ENCODE measurements around the gene BMP8B. TPM values are rescaled to one million over a fixed set of nuclear protein-coding genes. Genes with fewer than 3 reads are reported as not detected.

Gene BMP8B
- total RNA-seq, 1 donor from 2014 or later: 1.4 TPM

DNA sequence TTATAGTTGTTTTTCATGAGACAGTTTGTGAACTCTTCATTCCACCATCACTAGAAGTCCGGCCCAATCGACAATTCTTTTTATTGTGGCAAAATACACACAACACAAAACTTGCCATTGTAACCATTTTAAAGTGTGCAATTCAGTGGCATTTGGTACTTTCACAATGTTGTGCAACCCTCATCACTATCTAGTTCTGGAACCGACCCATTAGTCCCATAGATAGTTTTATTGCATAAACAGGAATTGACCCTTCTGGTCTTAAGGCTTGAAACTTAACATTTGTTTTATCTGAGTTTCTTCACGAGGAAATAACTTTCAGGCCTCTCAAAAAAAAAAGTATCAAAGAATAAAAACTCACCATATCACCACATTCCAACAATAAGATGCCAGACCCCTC is 58.8 kb downstream of the BMP8B start:
- no peak overlapping the region for H3K4me3 Mint-ChIP-seq
- no peaks in the 10 kb centered on the region for H3K9me3 Mint-ChIP-seq
- no peaks in the 10 kb centered on the region for H3K36me3 Mint-ChIP-seq (ENCODE audit: low read depth)
- DNase-seq (ENCODE audit: low read depth, low spot score): no peak
- TF ChIP-seq, protein P1, sequence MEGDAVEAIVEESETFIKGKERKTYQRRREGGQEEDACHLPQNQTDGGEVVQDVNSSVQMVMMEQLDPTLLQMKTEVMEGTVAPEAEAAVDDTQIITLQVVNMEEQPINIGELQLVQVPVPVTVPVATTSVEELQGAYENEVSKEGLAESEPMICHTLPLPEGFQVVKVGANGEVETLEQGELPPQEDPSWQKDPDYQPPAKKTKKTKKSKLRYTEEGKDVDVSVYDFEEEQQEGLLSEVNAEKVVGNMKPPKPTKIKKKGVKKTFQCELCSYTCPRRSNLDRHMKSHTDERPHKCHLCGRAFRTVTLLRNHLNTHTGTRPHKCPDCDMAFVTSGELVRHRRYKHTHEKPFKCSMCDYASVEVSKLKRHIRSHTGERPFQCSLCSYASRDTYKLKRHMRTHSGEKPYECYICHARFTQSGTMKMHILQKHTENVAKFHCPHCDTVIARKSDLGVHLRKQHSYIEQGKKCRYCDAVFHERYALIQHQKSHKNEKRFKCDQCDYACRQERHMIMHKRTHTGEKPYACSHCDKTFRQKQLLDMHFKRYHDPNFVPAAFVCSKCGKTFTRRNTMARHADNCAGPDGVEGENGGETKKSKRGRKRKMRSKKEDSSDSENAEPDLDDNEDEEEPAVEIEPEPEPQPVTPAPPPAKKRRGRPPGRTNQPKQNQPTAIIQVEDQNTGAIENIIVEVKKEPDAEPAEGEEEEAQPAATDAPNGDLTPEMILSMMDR (conservative IDR thresholded peaks at IDR 0.05): no peak
- peaks cover 99% of the 10 kb centered on the region for H3K27me3 Mint-ChIP-seq (ENCODE audit: low read depth)
- no peak overlapping the region for H3K27ac Mint-ChIP-seq (ENCODE audit: unreplicated experiment)
- no peaks in the 10 kb centered on the region for H3K4me1 Mint-ChIP-seq

DNA sequence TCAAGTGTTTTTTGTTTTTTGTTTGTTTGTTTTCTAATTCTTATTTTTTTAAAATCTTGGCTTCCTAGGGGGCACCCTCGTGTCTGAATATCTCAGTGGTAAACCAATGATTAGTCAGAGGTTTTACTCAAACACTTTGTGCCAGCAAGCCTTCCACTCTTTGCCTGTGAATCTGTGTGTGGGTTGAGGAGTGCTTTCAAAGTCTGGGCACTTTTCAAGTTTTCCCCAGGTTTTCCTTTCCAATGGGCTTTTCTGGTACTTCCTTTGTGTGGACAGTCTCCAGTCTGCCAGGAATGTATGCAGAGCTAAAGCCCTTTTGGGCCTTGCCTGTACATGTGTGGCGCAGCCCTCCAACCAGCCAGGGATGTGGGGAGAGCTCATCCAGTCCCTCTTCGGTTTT is 59.6 kb downstream of the BMP8B start:
- H3K27me3 Mint-ChIP-seq (ENCODE audit: low read depth): peaks cover 99% of the 10 kb centered on the region
- no peaks in the 10 kb centered on the region for H3K4me1 Mint-ChIP-seq
- no peak overlapping the region for H3K4me3 Mint-ChIP-seq
- TF ChIP-seq, protein P1 (conservative IDR thresholded peaks at IDR 0.05): no peak
- no peaks in the 10 kb centered on the region for H3K9me3 Mint-ChIP-seq
- no peak for DNase-seq (ENCODE audit: low read depth, low spot score)
- no peak overlapping the region for H3K27ac Mint-ChIP-seq (ENCODE audit: unreplicated experiment)
- no peaks in the 10 kb centered on the region for H3K36me3 Mint-ChIP-seq (ENCODE audit: low read depth)

DNA sequence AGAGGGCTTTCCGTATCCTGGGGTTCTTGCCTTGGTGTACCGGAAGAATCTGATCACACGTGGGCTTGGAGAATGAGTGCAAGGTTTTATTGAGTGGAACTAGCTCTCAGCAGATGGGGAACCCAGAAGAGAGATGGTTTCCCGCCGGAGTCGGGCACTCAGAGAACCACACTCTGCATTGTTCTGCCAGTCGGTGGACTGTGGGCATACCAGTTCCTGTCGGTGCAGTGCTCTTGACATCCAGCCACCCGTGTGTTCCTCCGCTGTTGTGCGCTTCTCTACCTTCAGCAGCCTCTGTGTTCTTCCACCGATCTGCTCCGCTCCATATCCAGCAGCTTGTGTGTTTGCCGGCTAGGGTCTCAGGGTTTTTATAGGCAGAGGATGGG is 60.7 kb downstream of the BMP8B start:
- TF ChIP-seq, protein P1 (conservative IDR thresholded peaks at IDR 0.05): no peak
- Mint-ChIP-seq H3K27me3 (ENCODE audit: low read depth) (peaks cover 96% of the 10 kb centered on the region), H3K9me3 (no peaks in the 10 kb centered on the region), H3K4me3 (no peak overlapping the region), H3K36me3 (ENCODE audit: low read depth) (no peaks in the 10 kb centered on the region), H3K27ac (ENCODE audit: unreplicated experiment) (no peak overlapping the region), H3K4me1 (no peaks in the 10 kb centered on the region)
- no peak for DNase-seq (ENCODE audit: low read depth, low spot score)

DNA sequence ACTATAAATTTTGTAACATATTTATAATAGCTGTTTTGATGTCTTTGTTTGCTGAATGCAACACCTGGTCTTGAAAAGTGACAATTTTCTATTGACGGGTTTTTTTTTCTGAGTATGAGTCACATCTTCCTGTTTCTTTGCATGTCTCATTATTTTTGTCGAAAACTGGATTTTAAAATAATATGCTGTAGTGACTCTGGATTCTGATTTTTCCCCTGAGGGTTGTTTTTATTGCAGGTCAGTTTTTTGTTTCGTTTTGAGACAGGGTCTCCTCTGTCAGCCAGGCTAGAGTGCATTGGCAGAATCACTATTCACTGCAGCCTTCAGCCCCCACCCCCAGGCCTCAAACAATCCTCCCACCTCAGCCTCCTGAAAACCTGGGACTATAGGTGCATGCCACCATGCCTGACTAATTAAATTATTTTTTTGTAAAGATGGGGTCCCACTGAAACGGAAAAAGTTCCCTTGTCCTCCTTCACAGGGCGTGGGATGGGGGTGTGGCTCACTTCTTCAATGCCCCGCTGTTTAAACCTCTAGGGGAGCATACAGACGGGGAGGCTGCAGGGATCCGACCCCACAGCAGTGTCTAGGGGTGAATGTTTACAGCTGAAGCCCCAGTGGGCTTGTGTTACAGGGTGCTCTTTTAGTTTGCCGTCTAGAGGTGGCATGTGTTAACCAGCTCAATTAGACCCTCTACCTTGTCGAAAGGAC is 61.3 kb downstream of the BMP8B start:
- no peaks in the 10 kb centered on the region for H3K36me3 Mint-ChIP-seq (ENCODE audit: low read depth)
- H3K27me3 Mint-ChIP-seq (ENCODE audit: low read depth): peaks cover 95% of the 10 kb centered on the region
- TF ChIP-seq, protein P1 (conservative IDR thresholded peaks at IDR 0.05): no peak
- no peaks in the 10 kb centered on the region for H3K4me1 Mint-ChIP-seq
- no peaks in the 10 kb centered on the region for H3K9me3 Mint-ChIP-seq
- H3K4me3 Mint-ChIP-seq: no peak overlapping the region
- H3K27ac Mint-ChIP-seq (ENCODE audit: unreplicated experiment): no peak overlapping the region
- DNase-seq (ENCODE audit: low read depth, low spot score): no peak

DNA sequence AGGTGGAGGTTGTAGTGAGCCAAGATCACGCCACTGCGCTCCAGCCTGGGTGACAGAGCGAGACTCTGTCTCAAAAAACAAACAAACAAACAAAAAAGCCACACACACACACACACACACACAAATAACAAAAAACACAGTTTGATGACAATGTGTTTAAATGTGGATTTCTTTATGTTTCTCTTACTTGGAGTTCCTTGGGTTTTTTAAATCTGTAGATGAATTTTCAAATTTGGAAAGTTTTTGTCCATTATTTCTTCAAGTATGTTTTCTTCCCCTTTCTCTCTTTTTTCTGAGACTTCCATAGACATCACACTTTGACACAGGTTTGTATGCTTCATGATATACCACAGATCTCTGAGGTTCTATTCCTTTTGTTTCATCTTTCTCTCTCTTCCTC is 62.1 kb downstream of the BMP8B start:
- Mint-ChIP-seq H3K9me3 (no peaks in the 10 kb centered on the region), H3K4me3 (no peak overlapping the region), H3K27ac (ENCODE audit: unreplicated experiment) (no peak overlapping the region), H3K27me3 (ENCODE audit: low read depth) (peaks cover 95% of the 10 kb centered on the region), H3K36me3 (ENCODE audit: low read depth) (no peaks in the 10 kb centered on the region), H3K4me1 (no peaks in the 10 kb centered on the region)
- TF ChIP-seq, protein P1 (conservative IDR thresholded peaks at IDR 0.05): no peak
- no peak for DNase-seq (ENCODE audit: low read depth, low spot score)
